Natural killer cell (primary cell): ENCODE measurements around the gene MMP21. TPM values are rescaled to one million over a fixed set of nuclear protein-coding genes. Genes with fewer than 3 reads are reported as not detected.

Experiments used
- ATAC-seq, 3 donors: fragments of 150-1000 bp in 2 of 3; fragments of 200-7000 bp in 1 of 3; cut with Tn5 transposase; 1 replicate in 1 of 3; 2 replicates in 2 of 3; pipeline ENCODE4 v1.10.0; 2021; ENCODE audit warnings: mild to moderate bottlenecking in 2 of 3, moderate library complexity in 2 of 3
- DNase-seq, 2 donors: peaks; one replicate each; pipeline versions ENCODE4 v3.0.0 to v3.0.0-alpha.2; 2013 to 2021; ENCODE audit warnings: mixed read lengths in 1 of 2
- H3K27ac ChIP-seq: one replicate; pipeline ENCODE4 v1.5.1; 2013; ENCODE audit warnings: mild to moderate bottlenecking, low read length
- H3K27me3 ChIP-seq: one replicate; pipeline ENCODE4 v1.6.1; 2013; ENCODE audit warnings: low read length; ENCODE audit not compliant: control insufficient read depth, insufficient read depth
- H3K36me3 ChIP-seq: one replicate; pipeline ENCODE4 v1.6.1; 2013; ENCODE audit warnings: low read length; ENCODE audit not compliant: control insufficient read depth, insufficient read depth
- H3K4me1 ChIP-seq: one replicate; pipeline ENCODE4 v1.6.1; 2013; ENCODE audit warnings: low read length; ENCODE audit not compliant: control insufficient read depth, insufficient read depth
- H3K4me3 ChIP-seq: one replicate; pipeline ENCODE4 v1.5.1; 2013; ENCODE audit warnings: low read length
- H3K9me3 ChIP-seq: one replicate; pipeline ENCODE4 v1.6.1; 2013; ENCODE audit warnings: low read length; ENCODE audit not compliant: control insufficient read depth, insufficient read depth
- H3K27ac Mint-ChIP-seq, 2 donors: one replicate each; pipeline ENCODE4 v1.8.0; 2022; ENCODE audit warnings: mild to moderate bottlenecking in 2 of 2, mixed read lengths in 2 of 2, moderate library complexity in 1 of 2
- H3K27me3 Mint-ChIP-seq, 2 donors: one replicate each; pipeline ENCODE4 v1.8.0; 2022; ENCODE audit warnings: low read depth in 2 of 2, mixed read lengths in 2 of 2
- H3K36me3 Mint-ChIP-seq: one replicate; pipeline ENCODE4 v1.8.0; 2022; ENCODE audit warnings: mixed read lengths
- H3K4me1 Mint-ChIP-seq, 2 donors: one replicate each; pipeline ENCODE4 v1.8.0; 2022; ENCODE audit warnings: mixed read lengths in 2 of 2
- H3K4me3 Mint-ChIP-seq: one replicate; pipeline ENCODE4 v1.8.0; 2022; ENCODE audit warnings: mild to moderate bottlenecking, moderate library complexity, mixed read lengths
- H3K9me3 Mint-ChIP-seq, 2 donors: one replicate each; pipeline ENCODE4 v1.8.0; 2022; ENCODE audit warnings: mixed read lengths in 2 of 2
- CTCF ChIP-seq: fragments of 200-600 bp; IDR thresholded peaks from one replicate; pipeline ENCODE4 v1.8.0; 2022; ENCODE audit warnings: antibody characterized with exemption
- WGBS: methylation state at CpG from one replicate; pipeline ENCODE4 v1.1.7; 2013; ENCODE audit warnings: missing lambda C conversion rate; ENCODE audit not compliant: insufficient coverage; 5-methylcytosine and 5-hydroxymethylcytosine counted together
- intact Hi-C: fragments of 100-400 bp; cut with micrococcal nuclease; formaldehyde crosslinking; loops from one replicate; pipeline ENCODE4 v1.14.2; 2022
- total RNA-seq, 4 donors: library from RNA; stranded (reverse); fragments of 120-200 nt in 1 of 4; gene quantifications; one replicate each; pipeline versions ENCODE4 v1.2.3 to v1.2.4, GENCODE V29; 2013 to 2022

Gene MMP21
- total RNA-seq, 3 donors from 2014 or later (not counting 1 experiment from before 2014, with no cell fraction given), result 0.32 to 0.85 (median 0.35) TPM

DNA sequence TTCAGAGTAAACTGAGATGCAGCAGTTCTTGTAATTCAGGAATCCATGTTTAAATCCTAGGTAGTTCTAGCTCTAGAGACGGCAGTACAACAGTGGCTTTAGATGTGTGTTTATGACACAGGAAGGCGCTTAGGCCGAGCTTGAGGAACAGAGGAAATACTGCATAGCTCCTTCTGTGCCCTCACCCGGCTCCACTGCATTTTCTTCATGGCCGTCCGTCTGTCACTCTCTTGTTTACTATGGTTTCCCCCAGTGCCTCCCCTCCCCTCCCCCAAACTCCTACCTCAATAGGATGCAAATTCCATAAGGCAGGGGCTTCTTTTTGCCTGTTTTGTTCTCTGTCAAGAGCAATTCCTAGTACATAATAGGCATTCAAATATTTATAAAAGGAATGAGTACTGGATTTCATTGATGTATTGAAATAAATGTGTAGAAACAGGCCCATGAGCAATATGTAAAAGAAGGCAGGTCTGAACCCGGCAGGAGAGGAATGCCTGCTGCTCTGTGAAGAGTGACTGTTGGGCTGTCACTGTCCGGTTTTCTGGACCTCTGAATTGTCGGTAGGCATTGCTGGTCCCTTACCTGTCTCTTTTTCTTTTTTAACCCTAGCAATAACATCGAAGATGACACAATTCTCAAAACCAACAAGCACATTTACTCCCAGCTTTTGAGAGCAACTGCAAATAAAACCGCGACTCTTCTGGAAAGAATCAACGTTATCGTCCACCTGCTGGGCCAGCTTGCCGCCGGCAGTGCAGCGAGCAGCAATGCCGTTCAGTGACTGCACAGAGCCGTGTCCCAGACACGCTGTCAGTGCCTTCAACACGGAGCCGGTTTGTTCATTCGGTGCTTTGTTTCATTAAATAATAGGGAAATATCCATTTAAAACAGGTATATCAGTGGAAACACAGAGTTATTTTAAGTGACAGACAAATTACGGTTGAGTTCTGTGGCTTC lies 12.7 kb downstream of the MMP21 start:
- ATAC-seq (no peak), DNase-seq (no peak)
- Mint-ChIP-seq H3K4me1 (no peaks in the 10 kb centered on the region), H3K27me3 (no peaks in the 10 kb centered on the region), H3K36me3 (peaks cover 20% of the 10 kb centered on the region), H3K9me3 (no peaks in the 10 kb centered on the region), H3K4me3 (no peak overlapping the region), H3K27ac (no peak overlapping the region)
- no peak for TF ChIP-seq CTCF
- intact Hi-C loops, result no loop called here
- 95% methylated on average over 23 of the region's 24 CpGs for WGBS
- H3K4me3 ChIP-seq, result no peak overlapping the region
- H3K4me1 ChIP-seq, result no peaks in the 10 kb centered on the region
- H3K9me3 ChIP-seq, result no peaks in the 10 kb centered on the region
- no peaks in the 10 kb centered on the region for H3K27me3 ChIP-seq
- H3K27ac ChIP-seq, result no peak overlapping the region
- peaks cover 74% of the 10 kb centered on the region for H3K36me3 ChIP-seq

DNA sequence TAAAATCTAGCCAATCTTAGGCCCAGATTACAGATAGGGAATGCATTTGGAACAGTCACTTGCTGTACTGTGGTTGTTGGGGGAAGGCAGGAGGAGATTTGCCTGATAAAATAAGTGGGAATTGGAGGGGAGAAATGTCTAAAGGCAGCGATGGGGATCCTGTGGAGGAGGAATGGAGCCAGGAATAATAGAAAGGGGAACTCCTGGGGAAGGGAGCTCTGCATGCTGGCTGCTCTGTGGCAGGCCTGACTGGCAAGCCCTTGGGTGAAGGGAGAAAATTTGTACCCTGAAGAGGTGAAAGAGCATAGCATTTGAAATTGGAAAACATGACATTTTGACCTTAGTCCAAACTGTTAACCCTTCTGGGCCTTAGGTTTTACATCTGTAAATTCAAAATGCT lies 13.7 kb downstream of the MMP21 start:
- peaks cover 29% of the 10 kb centered on the region for H3K36me3 Mint-ChIP-seq

DNA sequence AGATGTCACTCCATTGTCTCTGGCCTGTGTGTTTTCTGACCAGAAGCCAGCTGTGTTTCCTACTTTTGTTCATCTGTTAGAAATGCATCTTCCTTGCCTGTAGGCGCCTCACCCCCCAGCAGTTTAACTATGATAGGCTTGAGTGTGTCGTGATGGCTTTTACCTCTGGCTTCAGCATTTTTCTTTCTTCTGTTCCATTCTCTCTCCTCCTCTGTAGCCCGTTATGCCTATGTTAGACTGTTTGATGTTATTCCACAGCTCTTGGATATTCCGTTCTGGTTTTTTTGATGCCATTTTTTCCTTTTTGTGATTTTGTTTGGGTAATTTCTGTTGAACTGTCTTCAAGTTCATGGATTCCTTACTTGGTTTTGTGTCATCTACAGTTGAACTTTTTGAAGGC lies 17.9 kb downstream of the MMP21 start:
- Mint-ChIP-seq H3K4me3 (no peak overlapping the region), H3K36me3 (peaks cover 61% of the 10 kb centered on the region), H3K4me1 (peaks cover 0 to 5% of the 10 kb centered on the region in 2 donors), H3K27ac (no peak overlapping the region), H3K9me3 (no peaks in the 10 kb centered on the region), H3K27me3 (no peaks in the 10 kb centered on the region)
- intact Hi-C loops, result no loop called here
- TF ChIP-seq CTCF, result no peak
- no peak overlapping the region for H3K27ac ChIP-seq
- peaks cover 90% of the 10 kb centered on the region for H3K36me3 ChIP-seq
- WGBS, result 100% methylated on average over 3 of the region's 4 CpGs
- no peak overlapping the region for H3K4me3 ChIP-seq
- H3K4me1 ChIP-seq, result no peaks in the 10 kb centered on the region
- no peaks in the 10 kb centered on the region for H3K27me3 ChIP-seq
- no peak for ATAC-seq
- H3K9me3 ChIP-seq, result no peaks in the 10 kb centered on the region
- no peak for DNase-seq

More for the DNA sequence above, 13.7 kb downstream of the MMP21 start:
- ATAC-seq, result no peak
- H3K4me3 Mint-ChIP-seq, result no peak overlapping the region
- H3K9me3 Mint-ChIP-seq, result no peaks in the 10 kb centered on the region
- Histone ChIP-seq H3K4me3 (no peak overlapping the region), H3K27me3 (no peaks in the 10 kb centered on the region), H3K27ac (no peak overlapping the region), H3K4me1 (no peaks in the 10 kb centered on the region), H3K36me3 (peaks cover 82% of the 10 kb centered on the region), H3K9me3 (no peaks in the 10 kb centered on the region)
- H3K27ac Mint-ChIP-seq, result no peak overlapping the region
- DNase-seq, result no peak
- intact Hi-C loops, result no loop called here
- H3K27me3 Mint-ChIP-seq, result no peaks in the 10 kb centered on the region
- peaks cover 0 to 5% of the 10 kb centered on the region in 2 donors for H3K4me1 Mint-ChIP-seq
- TF ChIP-seq CTCF, result no peak
- WGBS, result 97% methylated on average over 1 of the region's 1 CpG
